ENCODE measurements around the gene RASA3.
"Not testable (repeated sequence)": the region's sequence is repeated elsewhere in the genome, so short reads cannot be mapped to it uniquely, and the experiment has no call there.

RASA3 gene

GRCh38 chr13:114126789-114127472 is 5.5 kb downstream of the RASA3 start:
- no peak for DNase-seq (ENCODE audit: low read depth in 2 of 2)

DNA sequence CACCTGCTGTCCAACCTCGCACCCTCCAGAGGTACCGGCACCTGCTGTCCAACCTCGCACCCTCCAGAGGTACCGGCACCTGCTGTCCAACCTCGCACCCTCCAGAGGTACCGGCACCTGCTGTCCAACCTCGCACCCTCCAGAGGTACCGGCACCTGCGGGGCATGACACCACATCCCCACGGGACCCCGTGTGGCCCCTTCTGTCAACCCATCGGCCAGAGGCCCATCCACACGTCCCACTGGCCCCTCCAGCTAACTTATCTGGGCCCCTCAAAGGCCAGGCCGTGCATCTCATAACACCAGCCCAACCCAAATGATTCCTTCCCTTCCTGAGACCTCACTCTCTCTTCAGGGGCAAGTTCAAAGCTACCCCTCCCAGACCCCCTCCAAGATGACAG is 6.3 kb downstream of the RASA3 start:
- DNase-seq (ENCODE audit: low read depth in 2 of 2): not testable (repeated sequence)

DNA sequence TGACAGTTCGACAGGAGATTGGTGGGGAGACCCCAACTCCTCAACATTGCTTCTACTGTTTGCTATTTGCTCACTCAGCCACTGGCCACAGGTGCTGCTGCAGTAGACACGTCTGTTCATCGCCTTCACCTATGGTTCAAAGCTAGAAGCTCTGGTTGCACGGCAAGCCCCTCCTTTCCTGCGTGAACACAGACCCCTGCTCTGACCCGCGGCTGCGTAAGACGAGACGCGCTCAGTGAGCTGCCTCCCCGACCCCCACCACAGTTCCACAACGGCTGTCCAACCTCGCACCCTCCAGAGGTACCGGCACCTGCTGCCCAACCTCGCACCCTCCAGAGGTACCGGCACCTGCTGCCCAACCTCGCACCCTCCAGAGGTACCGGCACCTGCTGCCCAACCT is 6.8 kb downstream of the RASA3 start:
- DNase-seq (ENCODE audit: low read depth in 2 of 2): no peak

DNA sequence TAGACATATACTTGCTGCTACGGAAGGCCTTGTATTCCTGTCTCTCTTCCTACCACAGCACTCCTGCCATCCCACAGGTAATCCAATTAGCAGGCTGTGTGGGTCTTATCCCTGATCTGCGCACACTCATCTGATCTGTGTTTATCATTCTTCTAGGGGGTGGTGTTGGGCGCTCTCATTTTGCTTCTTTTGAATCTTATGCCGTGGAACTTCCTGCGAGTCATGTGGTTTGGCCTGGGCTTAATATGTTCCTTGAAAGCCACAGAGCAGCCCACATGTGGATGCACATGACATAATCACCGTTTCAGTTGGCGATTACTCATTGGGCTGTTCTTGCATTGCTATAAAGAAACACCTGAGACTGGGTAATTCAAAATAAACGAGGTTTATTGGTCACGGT is 7.5 kb downstream of the RASA3 start:
- no peak for DNase-seq (ENCODE audit: low read depth in 2 of 2)

GRCh38 chr13:114124431-114124830 is 8.0 kb downstream of the RASA3 start:
- DNase-seq (ENCODE audit: low read depth in 2 of 2): no peak

- no peak for DNase-seq (ENCODE audit: low read depth in 2 of 2)
Observed at GRCh38 chr13:114123876-114124275, 8.5 kb downstream of the RASA3 start.

GRCh38 chr13:114123448-114123847 is 9.0 kb downstream of the RASA3 start:
- DNase-seq (ENCODE audit: low read depth in 2 of 2): no peak

DNA sequence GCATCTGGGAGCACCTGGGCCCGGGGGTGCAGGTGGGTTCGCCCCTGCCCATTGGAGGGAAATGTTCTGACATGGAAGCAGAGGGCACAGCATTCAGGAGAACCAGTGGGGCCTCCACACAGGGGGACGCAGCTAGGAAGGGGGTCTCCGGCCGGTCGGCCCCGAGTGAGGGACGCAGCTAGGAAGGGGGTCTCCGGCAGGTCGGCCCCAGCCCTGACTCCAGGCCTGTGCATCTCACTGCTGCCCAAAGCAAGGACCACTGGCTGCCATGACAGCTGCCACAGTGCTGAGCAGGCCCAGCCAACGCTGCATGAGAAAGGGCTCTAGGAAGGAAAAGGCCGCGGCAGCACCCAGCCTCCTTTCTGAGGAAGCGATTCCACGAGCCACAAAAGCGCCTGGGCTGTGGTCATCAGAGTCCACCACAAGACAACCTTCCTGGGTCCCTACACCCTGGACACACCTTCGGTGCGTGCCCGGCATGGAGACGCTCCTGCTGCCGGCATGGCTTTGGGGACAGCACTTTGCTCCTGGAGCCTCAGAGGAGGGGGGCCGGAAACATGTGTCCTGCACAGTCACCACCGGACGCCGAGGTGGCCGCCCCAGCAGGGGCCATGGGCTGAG is 9.7 kb downstream of the RASA3 start:
- no peak for DNase-seq (ENCODE audit: low read depth in 2 of 2)

DNA sequence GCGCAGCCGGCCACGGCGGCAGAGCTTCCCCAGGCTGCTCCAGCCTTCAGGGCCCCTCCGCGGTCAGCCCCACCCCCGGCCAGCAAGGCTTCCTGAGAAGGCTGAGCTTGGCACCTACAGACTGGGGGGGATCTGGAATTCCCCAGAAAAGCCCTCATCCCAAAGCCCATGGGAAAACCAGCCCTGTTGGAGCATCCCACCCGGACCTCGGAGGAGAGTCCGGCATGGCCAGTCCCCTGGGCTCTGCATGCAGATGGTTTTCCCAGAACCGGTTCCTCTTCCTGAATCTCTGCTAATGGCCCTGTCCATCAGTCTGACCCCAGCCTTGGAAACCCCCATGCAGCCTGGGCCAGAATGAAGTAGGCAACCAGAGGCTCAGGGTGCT is 10.3 kb downstream of the RASA3 start:
- no peak for DNase-seq (ENCODE audit: low read depth in 2 of 2)

- DNase-seq (ENCODE audit: low read depth in 2 of 2): no peak
Observed at GRCh38 chr13:114121496-114122126, 10.8 kb downstream of the RASA3 start.

DNA sequence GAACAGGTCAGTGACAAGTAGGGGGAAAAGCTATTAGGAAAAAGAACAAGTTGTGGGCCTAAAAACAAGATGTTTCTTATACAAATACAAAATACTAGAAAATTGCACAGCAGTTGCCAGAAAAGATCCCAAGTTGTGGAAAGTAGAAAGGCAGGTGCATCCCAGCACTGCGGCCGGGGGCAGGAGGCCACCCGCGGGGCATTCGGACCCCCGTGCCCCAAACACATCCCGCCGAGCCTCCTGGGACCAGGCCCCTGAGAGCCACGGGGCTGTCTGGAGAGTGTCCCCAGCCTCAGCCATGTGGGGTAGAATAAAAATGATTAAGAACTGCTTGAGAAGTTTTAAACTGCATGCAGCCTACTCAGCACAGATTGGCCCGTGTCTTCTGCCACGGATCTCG is 11.4 kb downstream of the RASA3 start:
- DNase-seq (ENCODE audit: low read depth in 2 of 2): no peak

GRCh38 chr13:114120591-114121011 is 11.8 kb downstream of the RASA3 start:
- DNase-seq (ENCODE audit: low read depth in 2 of 2): no peak

DNA sequence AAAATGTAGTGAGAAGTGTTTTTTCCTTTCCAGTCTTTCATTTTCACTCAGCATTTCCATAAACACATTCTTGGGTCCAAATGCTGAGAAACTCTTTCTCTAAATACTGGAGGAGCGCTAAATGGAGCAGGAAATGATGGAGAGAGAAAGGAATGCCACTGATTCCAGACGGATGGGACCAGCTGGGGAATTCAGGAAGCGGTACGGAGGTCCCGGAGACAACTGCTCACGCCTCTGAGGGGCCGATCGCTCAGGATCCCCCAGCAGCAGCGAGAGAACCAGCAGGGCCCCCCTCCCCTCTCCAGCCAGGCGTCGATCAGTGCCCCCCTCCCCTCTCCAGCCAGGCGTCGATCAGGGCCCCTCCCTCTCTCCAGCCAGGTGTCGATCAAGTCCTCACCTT is 13.2 kb downstream of the RASA3 start:
- DNase-seq (ENCODE audit: low read depth in 2 of 2): no peak

- DNase-seq (ENCODE audit: low read depth in 2 of 2): no peak
Observed at GRCh38 chr13:114118511-114119123, 13.8 kb downstream of the RASA3 start.

GRCh38 chr13:114118086-114118485 is 14.3 kb downstream of the RASA3 start:
- no peak for DNase-seq (ENCODE audit: low read depth in 2 of 2)

- not testable (repeated sequence) for DNase-seq (ENCODE audit: low read depth in 2 of 2)
Observed at GRCh38 chr13:114117341-114117874, 15.0 kb downstream of the RASA3 start.

DNA sequence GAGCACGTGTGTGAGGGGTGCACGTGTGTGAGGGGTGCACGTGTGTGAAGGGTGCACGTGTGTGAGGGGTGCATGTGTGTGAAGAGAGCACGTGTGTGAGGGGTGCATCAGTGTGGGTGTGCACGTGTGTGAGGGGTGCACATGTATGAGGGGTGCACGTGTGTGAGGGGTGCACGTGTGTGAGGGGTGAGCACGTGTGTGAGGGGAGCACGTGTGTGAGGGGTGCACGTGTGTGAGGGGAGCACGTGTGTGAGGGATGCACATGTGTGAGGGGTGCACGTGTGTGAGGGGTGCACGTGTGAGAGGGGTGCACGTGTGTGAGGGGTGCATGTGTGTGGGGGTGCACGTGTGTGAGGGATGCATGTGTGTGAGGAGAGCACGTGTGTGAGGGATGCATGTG is 15.7 kb downstream of the RASA3 start:
- DNase-seq (ENCODE audit: low read depth in 2 of 2): no peak

GRCh38 chr13:114115796-114116195 is 16.6 kb downstream of the RASA3 start:
- no peak for DNase-seq (ENCODE audit: low read depth in 2 of 2)

DNA sequence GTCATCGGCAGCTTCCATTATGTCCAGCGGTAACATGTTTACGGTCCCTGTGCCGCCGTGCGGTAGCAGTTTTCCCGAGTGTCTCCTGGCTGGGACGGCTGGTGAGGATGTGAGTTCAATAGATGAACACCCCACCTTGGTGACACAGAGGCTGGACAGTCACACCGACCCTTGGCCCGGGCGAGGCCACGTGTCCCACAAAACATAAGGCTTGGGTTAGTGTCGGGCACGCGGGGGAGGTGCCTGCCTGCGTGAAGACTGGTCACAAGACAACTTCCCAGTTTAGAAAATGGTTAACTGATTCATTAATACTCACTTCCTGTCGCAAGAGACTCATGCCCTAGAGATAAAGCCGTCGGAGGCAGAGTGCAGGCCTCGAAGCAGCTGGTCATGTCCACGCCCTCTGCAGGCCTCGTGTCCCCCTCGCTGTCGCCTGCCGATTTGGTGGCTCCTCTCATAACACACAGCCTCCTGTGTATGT is 17.2 kb downstream of the RASA3 start:
- DNase-seq (ENCODE audit: low read depth in 2 of 2): no peak

DNA sequence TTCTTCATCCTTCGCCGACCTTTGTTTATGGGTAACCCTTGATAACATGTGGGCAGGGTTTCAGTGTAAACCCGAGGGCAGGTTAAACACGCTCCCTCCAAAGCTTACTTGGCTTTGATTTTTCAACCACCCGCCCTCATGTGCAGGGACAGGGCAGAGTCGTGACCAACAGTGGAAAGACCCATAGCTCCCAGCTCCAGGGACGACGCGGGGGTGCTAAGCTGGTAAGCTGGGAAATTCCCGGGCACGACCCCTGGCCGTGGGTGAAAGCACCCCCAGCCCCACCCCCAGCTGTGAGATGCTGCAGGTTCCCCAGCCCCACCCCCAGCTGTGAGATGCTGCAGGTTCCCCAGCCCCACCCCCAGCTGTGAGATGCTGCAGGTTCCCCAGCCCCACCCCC is 17.8 kb downstream of the RASA3 start:
- not testable (repeated sequence) for DNase-seq (ENCODE audit: low read depth in 2 of 2)

GRCh38 chr13:114114006-114114640 is 18.3 kb downstream of the RASA3 start:
- no peak for DNase-seq (ENCODE audit: low read depth in 2 of 2)

GRCh38 chr13:114113395-114113794 is 19.0 kb downstream of the RASA3 start:
- not testable (repeated sequence) for DNase-seq (ENCODE audit: low read depth in 2 of 2)
